MCF 10A (cell line): ENCODE data around the gene CCDC146. TPM values are rescaled to one million over a fixed set of nuclear protein-coding genes. Genes with fewer than 3 reads are reported as not detected.

Experiments used
- total RNA-seq: library from RNA; stranded (reverse); gene quantifications from 2 replicates; pipeline ENCODE4 v1.2.3, GENCODE V29; 2022

CCDC146 gene
- total RNA-seq, 1 experiment from 2014 or later, result 2.7 TPM

Other genes with a start within 250 kb of the CCDC146 start
- gene SPDYE17, start 90.3 kb upstream of the CCDC146 start, total RNA-seq, result not detected in 2 replicates
- 0.96 TPM in 1 of 2 replicates, not detected in the other for gene SPDYE18, start 60.1 kb upstream of the CCDC146 start, total RNA-seq
- not detected in 2 replicates for gene FGL2, start 77.2 kb downstream of the CCDC146 start, total RNA-seq